ENCODE data around the gene ST6GALNAC3. TPM values are rescaled to one million over a fixed set of nuclear protein-coding genes. Genes with fewer than 3 reads are reported as not detected.
"Not testable (repeated sequence)": the region's sequence is repeated elsewhere in the genome, so short reads cannot be mapped to it uniquely, and the experiment has no call there.

The ST6GALNAC3 gene
- total RNA-seq, 1 donor from 2014 or later, result 25.8 TPM

DNA sequence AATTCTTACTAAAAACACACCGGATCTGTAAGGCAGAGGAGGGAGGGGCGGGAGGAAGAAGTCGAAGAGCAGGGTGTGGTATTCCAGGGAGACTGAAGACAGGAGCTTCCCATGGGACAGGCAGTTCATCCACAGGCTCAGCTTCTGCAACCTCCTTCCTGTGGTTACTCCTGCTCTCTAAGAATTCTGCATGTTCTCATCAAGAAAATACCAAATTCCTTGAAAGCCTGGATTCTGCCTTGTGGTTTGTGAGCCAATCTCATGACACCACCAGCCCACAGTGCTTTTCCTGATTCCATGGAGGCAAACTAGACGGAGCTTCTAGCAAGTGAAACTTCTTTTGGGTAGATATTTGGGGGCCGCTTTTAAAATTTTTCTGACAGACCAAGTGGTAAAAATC lies 1.1 kb upstream of the ST6GALNAC3 start:
- DNase-seq (ENCODE audit: low spot score), result no peak

GRCh38 chr1:76075188-76075489 lies 593 bp downstream of the ST6GALNAC3 start:
- no peak for DNase-seq (ENCODE audit: low spot score)

GRCh38 chr1:76075877-76076276 lies 1.3 kb downstream of the ST6GALNAC3 start:
- DNase-seq (ENCODE audit: low spot score), result no peak

- no peak for DNase-seq (ENCODE audit: low spot score)
These were observed 5.1 kb downstream of the ST6GALNAC3 start for GRCh38 chr1:76079475-76080227.

- no peak for DNase-seq (ENCODE audit: low spot score)
These were observed 6.1 kb downstream of the ST6GALNAC3 start for GRCh38 chr1:76080552-76081079.

GRCh38 chr1:76082062-76082461 lies 7.5 kb downstream of the ST6GALNAC3 start:
- no peak for DNase-seq (ENCODE audit: low spot score)

GRCh38 chr1:76083189-76083588 lies 8.6 kb downstream of the ST6GALNAC3 start:
- DNase-seq (ENCODE audit: low spot score), result no peak

DNA sequence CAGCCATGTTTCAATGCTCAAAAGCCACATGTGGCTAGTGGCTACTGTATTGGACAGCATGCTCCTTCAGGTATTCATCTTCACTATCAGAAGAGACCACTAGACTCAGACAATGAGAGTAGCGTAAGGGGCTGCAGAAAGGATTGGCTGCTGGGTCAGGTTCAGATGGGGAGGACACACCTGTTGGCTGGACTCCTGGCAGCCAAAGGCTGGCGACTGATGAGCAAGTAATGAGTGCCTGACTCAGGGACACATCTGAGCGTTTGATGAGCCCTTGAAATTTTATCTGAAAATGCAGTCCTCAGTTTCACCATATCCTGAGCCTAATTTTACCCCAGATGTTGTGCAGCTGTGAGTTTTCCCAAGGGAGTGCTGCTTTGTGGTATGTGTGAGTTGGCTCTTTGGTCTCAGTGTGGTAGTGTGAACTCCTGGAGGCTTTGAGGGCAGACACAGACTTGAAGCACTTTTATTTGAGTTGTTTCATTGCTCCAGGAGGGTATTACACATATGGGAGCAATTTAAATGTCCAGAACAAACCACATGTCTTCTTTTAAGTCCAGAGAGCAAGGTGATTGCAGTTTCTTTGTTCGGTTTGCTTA lies 9.6 kb downstream of the ST6GALNAC3 start:
- DNase-seq (ENCODE audit: low spot score), result no peak

GRCh38 chr1:76084685-76085084 lies 10.1 kb downstream of the ST6GALNAC3 start:
- no peak for DNase-seq (ENCODE audit: low spot score)

DNA sequence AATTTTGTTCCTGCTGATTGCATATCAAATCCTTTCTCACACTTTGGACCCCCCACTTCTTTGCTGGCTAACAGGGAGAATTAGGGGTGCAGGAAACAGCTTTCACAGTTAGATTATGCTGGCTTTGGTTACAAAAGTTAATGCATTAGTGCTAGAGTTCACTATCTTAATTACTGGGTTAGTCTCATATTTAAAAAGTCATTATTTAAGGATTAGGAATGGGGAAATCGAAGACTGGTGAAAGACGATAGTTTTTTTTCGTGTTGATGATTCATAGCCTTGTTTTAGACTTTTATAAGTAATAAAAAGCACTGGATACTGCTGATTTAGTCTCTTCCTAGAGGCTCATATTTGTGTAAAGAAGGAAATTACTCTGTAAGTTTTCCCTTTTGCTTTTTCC lies 11.6 kb downstream of the ST6GALNAC3 start:
- no peak for DNase-seq (ENCODE audit: low spot score)

- DNase-seq (ENCODE audit: low spot score), result no peak
These were observed 12.1 kb downstream of the ST6GALNAC3 start for GRCh38 chr1:76086597-76086996.

GRCh38 chr1:76090283-76091203 lies 16.0 kb downstream of the ST6GALNAC3 start:
- no peak for DNase-seq (ENCODE audit: low spot score)

GRCh38 chr1:76092812-76093211 lies 18.3 kb downstream of the ST6GALNAC3 start:
- no peak for DNase-seq (ENCODE audit: low spot score)

- no peak for DNase-seq (ENCODE audit: low spot score)
These were observed 19.2 kb downstream of the ST6GALNAC3 start for GRCh38 chr1:76093522-76094312.

- DNase-seq (ENCODE audit: low spot score), result no peak
These were observed 21.3 kb downstream of the ST6GALNAC3 start for GRCh38 chr1:76095802-76096201.

- DNase-seq (ENCODE audit: low spot score), result not testable (repeated sequence)
These were observed 22.5 kb downstream of the ST6GALNAC3 start for GRCh38 chr1:76097064-76097463.

DNA sequence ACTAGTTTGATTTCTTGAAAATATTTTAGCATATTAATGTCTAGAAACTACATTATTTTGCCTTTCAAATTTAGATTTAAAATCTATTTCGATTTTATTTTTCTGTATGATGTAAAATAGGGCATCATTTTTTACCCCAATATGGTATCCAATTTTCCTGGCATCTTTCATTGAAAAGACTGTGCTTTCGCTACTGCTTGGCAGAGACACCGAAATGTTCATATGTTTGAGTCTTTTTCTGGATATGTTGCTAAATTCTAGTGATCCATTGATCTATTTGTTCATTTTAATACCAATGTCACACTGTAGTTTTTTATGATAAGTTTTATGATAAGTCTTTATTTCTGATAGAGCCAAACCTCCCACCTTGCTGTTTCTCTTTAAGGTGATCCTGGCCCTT lies 24.3 kb downstream of the ST6GALNAC3 start:
- DNase-seq (ENCODE audit: low spot score), result no peak

DNA sequence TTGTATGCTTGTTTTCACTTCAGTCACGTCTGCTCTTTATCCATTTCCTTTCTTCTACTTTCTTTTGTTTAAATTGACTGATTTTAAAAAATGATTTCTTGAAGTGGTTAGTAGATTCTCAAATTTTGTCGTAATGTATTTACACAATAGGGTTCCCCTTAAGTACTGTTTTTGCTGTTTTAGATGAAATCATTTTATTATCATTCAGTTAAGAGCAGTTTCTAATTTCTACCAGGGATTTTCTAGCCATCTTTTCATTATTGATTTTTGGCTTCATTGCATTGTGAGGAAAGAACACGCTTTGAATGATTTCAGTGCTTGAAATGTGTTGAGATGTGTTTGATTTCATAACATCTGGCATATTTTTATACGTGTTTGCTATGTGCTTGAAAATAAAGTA lies 27.0 kb downstream of the ST6GALNAC3 start:
- no peak for DNase-seq (ENCODE audit: low spot score)

- no peak for DNase-seq (ENCODE audit: low spot score)
These were observed 27.5 kb downstream of the ST6GALNAC3 start for GRCh38 chr1:76102046-76102445.

DNA sequence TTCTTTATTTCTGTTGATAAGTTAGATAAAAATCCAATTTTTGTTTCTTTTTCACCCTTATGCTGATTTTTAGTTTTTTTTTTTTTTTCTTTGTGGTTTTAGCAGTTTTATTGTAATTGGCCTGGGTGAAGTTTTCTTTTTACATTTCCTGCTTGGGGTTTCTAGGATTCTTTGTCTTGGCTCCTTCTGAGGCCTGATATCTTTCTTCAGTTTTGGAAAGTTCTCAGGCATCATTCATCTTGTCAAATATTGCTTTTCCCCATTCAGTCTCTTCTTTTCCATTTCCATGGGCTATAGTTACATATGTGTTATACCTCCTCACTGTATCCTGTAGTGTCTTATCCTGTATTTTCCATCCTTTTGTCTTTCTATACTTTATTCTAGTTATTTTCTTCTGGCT lies 28.5 kb downstream of the ST6GALNAC3 start:
- DNase-seq (ENCODE audit: low spot score), result no peak

DNA sequence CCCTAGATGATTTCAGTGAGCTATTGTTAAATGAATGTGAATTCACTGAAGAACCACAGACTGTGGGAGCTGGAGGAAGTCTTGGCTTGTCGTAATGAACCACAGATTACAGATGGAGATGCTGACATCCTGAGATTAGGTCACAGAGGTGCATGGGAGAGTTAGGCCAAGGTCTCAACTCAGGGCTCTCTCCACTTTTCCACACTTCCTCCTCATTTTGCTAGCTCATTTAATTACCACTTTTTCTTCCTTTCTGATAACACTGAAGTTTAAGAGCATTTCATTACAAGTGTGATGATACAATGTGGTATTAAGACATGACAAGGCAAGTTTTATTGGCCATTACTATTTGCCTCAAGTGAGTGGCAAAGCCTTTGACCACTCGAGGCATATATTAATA lies 30.8 kb downstream of the ST6GALNAC3 start:
- DNase-seq (ENCODE audit: low spot score), result no peak

Measured in mesenteric fat pad (tissue), 1 donor.